Measurements from ENCODE around the gene LRRC8E.

DNA sequence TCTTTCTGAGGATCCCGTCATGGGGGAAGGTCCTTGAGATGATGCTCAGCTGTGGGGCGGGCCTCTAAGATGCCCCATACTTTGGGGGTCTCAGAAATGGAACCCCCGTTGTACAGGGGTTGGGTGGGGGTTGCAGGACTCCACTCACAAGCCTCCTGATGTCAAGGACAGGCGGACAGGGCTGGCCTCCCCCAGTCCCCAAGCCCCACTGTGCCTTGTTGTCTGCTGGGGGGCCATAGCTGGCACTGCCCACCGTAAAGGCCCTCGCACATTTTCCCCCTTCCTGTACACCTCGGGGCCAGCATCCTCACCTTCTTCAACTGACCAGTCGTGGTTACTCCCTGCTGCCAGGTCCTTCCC is 34.5 kb downstream of the LRRC8E start:
- no peak for TF ChIP-seq POLR2A (IDR thresholded peaks at IDR 0.05; ENCODE audit: low read depth, low read length)
- TF ChIP-seq POLR2AphosphoS5 (IDR thresholded peaks at IDR 0.05; ENCODE audit: low read depth, low read length), result no peak
